Nephron progenitor cell (in vitro differentiated cells): ENCODE measurements around the gene CLEC16A.
A peak's percentile ranks its signal among the peaks of the same experiment; 100 is the strongest.

Experiments
- DNase-seq: peaks from one replicate; pipeline ENCODE4 v3.0.0; 2021
- H3K27ac Mint-ChIP-seq: 2 replicates; pipeline ENCODE4 v1.8.0; 2021; ENCODE audit warnings: mild to moderate bottlenecking, moderate library complexity, mixed read lengths
- H3K27me3 Mint-ChIP-seq: 2 replicates; pipeline ENCODE4 v1.8.0; 2021; ENCODE audit warnings: mild to moderate bottlenecking, low read depth, mixed read lengths; ENCODE audit not compliant: poor library complexity
- H3K36me3 Mint-ChIP-seq: 2 replicates; pipeline ENCODE4 v1.8.0; 2021; ENCODE audit warnings: low read depth, mixed read lengths
- H3K4me1 Mint-ChIP-seq: 2 replicates; pipeline ENCODE4 v1.8.0; 2021; ENCODE audit warnings: mixed read lengths
- H3K4me3 Mint-ChIP-seq: 2 replicates; pipeline ENCODE4 v1.8.0; 2021; ENCODE audit warnings: mild to moderate bottlenecking, moderate library complexity, mixed read lengths
- H3K9me3 Mint-ChIP-seq: 2 replicates; pipeline ENCODE4 v1.8.0; 2021; ENCODE audit warnings: mild to moderate bottlenecking, moderate library complexity, mixed read lengths
- CTCF ChIP-seq: fragments of 200-600 bp; sonication (generic); IDR thresholded peaks from 2 replicates; pipeline ENCODE4 v1.5.0; 2021; ENCODE audit warnings: antibody characterized with exemption

Gene CLEC16A

GRCh38 chr16:10970065-10970464 lies 25.7 kb downstream of the CLEC16A start:
- no peaks in the 10 kb centered on the region for H3K9me3 Mint-ChIP-seq
- no peak overlapping the region for H3K27ac Mint-ChIP-seq
- H3K27me3 Mint-ChIP-seq: peaks cover 3% of the 10 kb centered on the region
- no peak for TF ChIP-seq CTCF
- H3K4me3 Mint-ChIP-seq: no peak overlapping the region
- peaks cover 23% of the 10 kb centered on the region for H3K36me3 Mint-ChIP-seq
- peaks cover 21% of the 10 kb centered on the region for H3K4me1 Mint-ChIP-seq
- no peak for DNase-seq

- no peak overlapping the region for H3K4me3 Mint-ChIP-seq
- H3K27ac Mint-ChIP-seq: no peak overlapping the region
- DNase-seq: peak; percentile 52
- peak; percentile 78 for TF ChIP-seq CTCF
- peaks cover 4% of the 10 kb centered on the region for H3K27me3 Mint-ChIP-seq
- peaks cover 23% of the 10 kb centered on the region for H3K36me3 Mint-ChIP-seq
- no peaks in the 10 kb centered on the region for H3K9me3 Mint-ChIP-seq
- peaks cover 27% of the 10 kb centered on the region for H3K4me1 Mint-ChIP-seq
These were observed 27.2 kb downstream of the CLEC16A start for GRCh38 chr16:10971560-10971961.

GRCh38 chr16:10972108-10972818 lies 27.9 kb downstream of the CLEC16A start:
- DNase-seq: no peak
- peaks cover 23% of the 10 kb centered on the region for H3K36me3 Mint-ChIP-seq
- peak overlapping the region; percentile 13 for H3K27ac Mint-ChIP-seq
- no peaks in the 10 kb centered on the region for H3K9me3 Mint-ChIP-seq
- H3K4me3 Mint-ChIP-seq: no peak overlapping the region
- H3K4me1 Mint-ChIP-seq: peaks cover 34% of the 10 kb centered on the region
- TF ChIP-seq CTCF: no peak
- peaks cover 5% of the 10 kb centered on the region for H3K27me3 Mint-ChIP-seq

GRCh38 chr16:10972819-10973464 lies 28.6 kb downstream of the CLEC16A start:
- TF ChIP-seq CTCF: no peak
- H3K27me3 Mint-ChIP-seq: peaks cover 7% of the 10 kb centered on the region

GRCh38 chr16:10976634-10977033 lies 32.3 kb downstream of the CLEC16A start:
- H3K9me3 Mint-ChIP-seq: no peaks in the 10 kb centered on the region
- H3K27ac Mint-ChIP-seq: no peak overlapping the region
- no peak overlapping the region for H3K4me3 Mint-ChIP-seq
- TF ChIP-seq CTCF: no peak
- peaks cover 24% of the 10 kb centered on the region for H3K36me3 Mint-ChIP-seq
- peaks cover 71% of the 10 kb centered on the region for H3K4me1 Mint-ChIP-seq
- peak; percentile 68 for DNase-seq
- peaks cover 7% of the 10 kb centered on the region for H3K27me3 Mint-ChIP-seq

More at GRCh38 chr16:10972819-10973464, 28.6 kb downstream of the CLEC16A start:
- H3K36me3 Mint-ChIP-seq: peaks cover 28% of the 10 kb centered on the region
- no peak overlapping the region for H3K27ac Mint-ChIP-seq
- peaks cover 40% of the 10 kb centered on the region for H3K4me1 Mint-ChIP-seq
- no peak for DNase-seq
- H3K9me3 Mint-ChIP-seq: no peaks in the 10 kb centered on the region
- H3K4me3 Mint-ChIP-seq: no peak overlapping the region
